Spinal cord (tissue), 10 donors: ENCODE measurements around the gene SLC22A15. TPM values are rescaled to one million over a fixed set of nuclear protein-coding genes. Genes with fewer than 3 reads are reported as not detected.
"Not testable (repeated sequence)": the region's sequence is repeated elsewhere in the genome, so short reads cannot be mapped to it uniquely, and the experiment has no call there.

ENCODE experiments used
- DNase-seq, 6 donors: peaks; one replicate each; pipeline versions ENCODE4 v3.0.0 to v3.0.0-alpha.2; 2013 to 2015; ENCODE audit warnings: low spot score in 6 of 6, low read depth in 4 of 6
- H3K27ac ChIP-seq: one replicate; pipeline ENCODE4 v1.5.1; 2013; ENCODE audit warnings: low read depth, low read length, control low read depth
- H3K27me3 ChIP-seq: one replicate; pipeline ENCODE4 v1.6.1; 2013; ENCODE audit warnings: low read length; ENCODE audit not compliant: control insufficient read depth, insufficient read depth
- H3K36me3 ChIP-seq: one replicate; pipeline ENCODE4 v1.6.1; 2013; ENCODE audit warnings: low read length; ENCODE audit not compliant: control insufficient read depth, insufficient read depth
- H3K4me1 ChIP-seq: one replicate; pipeline ENCODE4 v1.6.1; 2013; ENCODE audit warnings: low read length; ENCODE audit not compliant: control insufficient read depth, insufficient read depth
- H3K4me3 ChIP-seq: one replicate; pipeline ENCODE4 v1.5.1; 2013; ENCODE audit warnings: low read depth, low read length, control low read depth
- H3K9me3 ChIP-seq: one replicate; pipeline ENCODE4 v1.6.1; 2013; ENCODE audit warnings: low read length; ENCODE audit not compliant: control insufficient read depth, insufficient read depth
- WGBS: methylation state at CpG from one replicate; pipeline ENCODE4 v1.1.5; 2013; ENCODE audit warnings: missing lambda C conversion rate; ENCODE audit not compliant: insufficient coverage; 5-methylcytosine and 5-hydroxymethylcytosine counted together
- polyA plus RNA-seq, 2 donors: library from polyadenylated mRNA; unstranded; fragments of 120-200 nt; gene quantifications; one replicate each; pipeline ENCODE4 v1.2.1, GENCODE V29; 2013; ENCODE audit not compliant: insufficient read length in 2 of 2
- total RNA-seq, 2 donors: library from RNA; depleted of rRNA in 1 of 2; stranded (reverse); fragments of 120-200 nt in 1 of 2; fragments of >200 nt in 1 of 2; gene quantifications; one replicate each; pipeline versions ENCODE4 v1.2.3 to v1.2.4, GENCODE V29; 2013 to 2014
- donor health status: healthy.

The SLC22A15 gene
- total and polyA plus RNA-seq, 4 donors = 10.0 to 36.0 (median 23.1) TPM

DNA sequence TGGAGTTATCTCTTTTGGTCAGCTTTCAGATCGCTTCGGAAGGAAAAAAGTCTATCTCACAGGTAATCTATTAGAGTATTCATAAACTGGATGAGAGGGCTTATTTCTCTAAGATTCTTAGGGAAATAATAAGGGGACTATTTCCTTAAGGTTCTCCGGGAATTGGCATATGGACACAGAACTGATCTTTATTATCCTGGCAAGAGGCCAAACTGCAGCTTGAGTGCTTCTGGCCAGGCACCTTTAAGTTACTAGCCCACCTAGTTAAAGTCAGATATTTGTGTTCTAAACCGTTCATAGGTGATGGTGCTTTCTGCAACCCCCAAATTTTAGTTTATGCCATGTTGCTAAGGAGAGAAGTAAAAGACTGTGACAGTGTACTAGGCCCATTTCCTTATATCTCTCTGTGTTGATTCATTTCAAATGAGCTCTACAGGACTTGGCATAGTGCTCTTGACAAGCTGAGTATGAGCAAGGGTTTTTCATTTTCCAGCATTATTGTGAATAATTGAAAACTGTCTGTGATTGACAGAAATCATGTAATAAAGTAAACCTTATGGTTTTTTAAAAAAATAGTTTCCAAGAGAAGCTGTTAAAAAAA, 43.4 kb downstream of the SLC22A15 start:
- no peak overlapping the region for H3K27ac ChIP-seq

DNA sequence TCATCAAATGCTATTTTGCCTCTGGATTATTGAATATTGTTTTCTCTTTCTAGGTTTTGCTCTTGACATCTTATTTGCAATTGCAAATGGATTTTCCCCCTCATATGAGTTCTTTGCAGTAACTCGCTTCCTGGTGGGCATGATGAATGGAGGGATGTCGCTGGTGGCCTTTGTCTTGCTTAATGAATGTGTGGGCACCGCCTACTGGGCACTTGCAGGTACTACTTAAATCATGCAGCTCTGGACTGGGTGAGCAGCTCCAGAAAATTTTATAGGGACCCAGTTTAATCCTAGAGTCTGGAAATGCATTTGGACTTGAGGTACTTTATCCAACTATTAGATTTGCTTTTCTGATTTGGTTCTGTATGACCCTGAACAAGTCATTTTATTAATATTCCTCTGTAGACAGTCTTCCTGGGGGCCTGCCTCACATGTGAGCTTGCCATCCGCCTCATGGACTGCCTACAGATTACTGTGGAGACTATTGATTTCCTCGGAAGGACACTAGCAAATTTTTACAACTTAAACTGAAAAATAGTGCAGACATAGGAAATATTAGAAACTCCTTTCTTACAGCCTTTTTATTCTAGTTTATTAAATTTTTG, 44.5 kb downstream of the SLC22A15 start:
- Histone ChIP-seq H3K4me1 (no peaks in the 10 kb centered on the region), H3K4me3 (no peak overlapping the region), H3K27me3 (no peaks in the 10 kb centered on the region), H3K27ac (no peak overlapping the region), H3K36me3 (no peaks in the 10 kb centered on the region), H3K9me3 (no peaks in the 10 kb centered on the region)
- DNase-seq = peak in 3 of 6 donors; percentile 46 to 90 (median 70)
- 31% methylated on average over 3 of the region's 5 CpGs for WGBS

More for the DNA sequence above, 43.4 kb downstream of the SLC22A15 start:
- Histone ChIP-seq H3K27me3 (no peaks in the 10 kb centered on the region), H3K36me3 (no peaks in the 10 kb centered on the region), H3K4me3 (no peak overlapping the region), H3K4me1 (no peaks in the 10 kb centered on the region), H3K9me3 (no peaks in the 10 kb centered on the region)
- WGBS = 50% methylated on average over 1 of the region's 4 CpGs
- DNase-seq = peak in 1 of 6 donors; percentile 34

DNA sequence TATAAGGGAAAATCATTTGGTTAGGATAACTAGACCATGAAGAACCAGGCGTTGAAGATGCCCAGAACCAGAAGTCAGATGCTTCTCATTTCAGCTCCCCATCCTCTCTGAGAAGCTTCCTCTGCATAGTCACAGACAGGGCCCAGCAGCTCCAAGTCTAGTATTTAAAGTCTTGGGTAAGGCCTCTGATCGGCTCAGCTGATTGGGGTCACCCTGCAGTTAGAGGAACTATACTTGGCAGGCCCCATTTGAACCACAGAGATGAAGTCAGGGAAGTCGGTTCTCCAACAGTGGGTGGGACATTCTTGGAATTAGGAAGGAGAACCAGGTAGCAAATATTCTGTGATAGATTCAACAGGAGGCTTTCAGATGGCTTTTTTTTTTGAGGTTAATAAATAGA, 48.3 kb downstream of the SLC22A15 start:
- DNase-seq = no peak
- Histone ChIP-seq H3K9me3 (no peaks in the 10 kb centered on the region), H3K27ac (no peak overlapping the region), H3K4me3 (no peak overlapping the region), H3K36me3 (no peaks in the 10 kb centered on the region), H3K27me3 (no peaks in the 10 kb centered on the region), H3K4me1 (no peaks in the 10 kb centered on the region)
- 63% methylated on average over 3 of the region's 3 CpGs for WGBS

GRCh38 chr1:116026631-116027030, 50.3 kb downstream of the SLC22A15 start:
- no peak overlapping the region for H3K27ac ChIP-seq
- H3K36me3 ChIP-seq = no peaks in the 10 kb centered on the region
- peak in 1 of 6 donors; percentile 47 for DNase-seq
- H3K9me3 ChIP-seq = no peaks in the 10 kb centered on the region
- no CpG with 5 or more reads among the region's 4 CpGs for WGBS
- no peak overlapping the region for H3K4me3 ChIP-seq
- no peaks in the 10 kb centered on the region for H3K27me3 ChIP-seq
- H3K4me1 ChIP-seq = no peaks in the 10 kb centered on the region

- no peak overlapping the region for H3K4me3 ChIP-seq
Measured at GRCh38 chr1:116031302-116031835, 55.1 kb downstream of the SLC22A15 start.

DNA sequence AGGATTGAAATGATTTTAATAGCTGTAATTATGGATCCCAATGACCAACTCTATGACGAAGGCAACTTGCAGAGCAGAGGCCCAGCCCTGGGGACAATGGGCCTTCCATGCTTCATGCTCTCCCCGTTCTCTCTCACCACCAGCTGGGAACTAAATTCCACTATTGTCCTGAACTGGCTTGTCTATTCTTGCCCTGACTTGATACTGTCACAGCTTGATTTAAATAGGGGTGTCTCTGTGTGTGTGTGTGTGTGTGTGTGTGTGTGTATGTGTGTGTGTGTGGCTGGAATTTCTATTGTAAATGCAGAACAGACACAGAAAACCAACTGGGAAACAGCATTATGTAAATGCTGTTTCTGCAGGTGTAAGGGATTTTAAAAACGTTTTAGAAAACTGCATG, 57.0 kb downstream of the SLC22A15 start:
- H3K4me3 ChIP-seq = no peak overlapping the region
- peak in 2 of 6 donors; percentile 67 for DNase-seq
- 30% methylated on average over 2 of the region's 3 CpGs for WGBS
- H3K27me3 ChIP-seq = no peaks in the 10 kb centered on the region
- no peaks in the 10 kb centered on the region for H3K4me1 ChIP-seq
- H3K9me3 ChIP-seq = no peaks in the 10 kb centered on the region
- H3K36me3 ChIP-seq = no peaks in the 10 kb centered on the region
- H3K27ac ChIP-seq = no peak overlapping the region

More at GRCh38 chr1:116031302-116031835, 55.1 kb downstream of the SLC22A15 start:
- H3K4me1 ChIP-seq = no peaks in the 10 kb centered on the region
- H3K27ac ChIP-seq = no peak overlapping the region
- no peaks in the 10 kb centered on the region for H3K36me3 ChIP-seq
- H3K27me3 ChIP-seq = no peaks in the 10 kb centered on the region
- no peaks in the 10 kb centered on the region for H3K9me3 ChIP-seq
- no peak for DNase-seq
- 100% methylated on average over 1 of the region's 13 CpGs for WGBS

DNA sequence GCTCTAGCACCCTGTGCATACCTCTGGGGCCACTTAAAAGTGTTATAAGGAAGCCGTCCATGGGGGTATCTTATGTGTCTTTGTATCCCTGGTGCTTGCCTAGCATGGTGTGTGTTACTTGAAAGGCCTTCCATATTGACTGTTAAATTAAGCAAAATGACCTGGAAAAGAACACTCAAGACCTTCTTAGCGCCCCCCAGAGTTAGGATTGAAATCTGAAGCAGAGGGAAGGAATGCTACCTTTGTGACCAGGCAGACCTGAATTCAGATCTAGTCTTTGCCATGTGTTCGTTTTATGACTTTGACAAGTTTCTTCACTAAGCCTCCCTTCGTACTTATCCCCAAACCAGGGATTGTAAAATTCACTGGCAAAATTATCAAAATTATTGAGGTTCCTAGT, 59.9 kb downstream of the SLC22A15 start:
- DNase-seq = no peak
- H3K36me3 ChIP-seq = no peaks in the 10 kb centered on the region
- no peak overlapping the region for H3K4me3 ChIP-seq
- 63% methylated on average over 1 of the region's 4 CpGs for WGBS
- H3K27me3 ChIP-seq = no peaks in the 10 kb centered on the region
- no peaks in the 10 kb centered on the region for H3K4me1 ChIP-seq
- H3K9me3 ChIP-seq = no peaks in the 10 kb centered on the region
- H3K27ac ChIP-seq = no peak overlapping the region

- Histone ChIP-seq H3K27me3 (no peaks in the 10 kb centered on the region), H3K4me3 (no peak overlapping the region), H3K4me1 (no peaks in the 10 kb centered on the region), H3K36me3 (no peaks in the 10 kb centered on the region), H3K27ac (no peak overlapping the region), H3K9me3 (peaks cover 2% of the 10 kb centered on the region)
- no peak for DNase-seq
- no CpG with 5 or more reads among the region's 2 CpGs for WGBS
Measured at GRCh38 chr1:116038679-116039078, 62.4 kb downstream of the SLC22A15 start.

DNA sequence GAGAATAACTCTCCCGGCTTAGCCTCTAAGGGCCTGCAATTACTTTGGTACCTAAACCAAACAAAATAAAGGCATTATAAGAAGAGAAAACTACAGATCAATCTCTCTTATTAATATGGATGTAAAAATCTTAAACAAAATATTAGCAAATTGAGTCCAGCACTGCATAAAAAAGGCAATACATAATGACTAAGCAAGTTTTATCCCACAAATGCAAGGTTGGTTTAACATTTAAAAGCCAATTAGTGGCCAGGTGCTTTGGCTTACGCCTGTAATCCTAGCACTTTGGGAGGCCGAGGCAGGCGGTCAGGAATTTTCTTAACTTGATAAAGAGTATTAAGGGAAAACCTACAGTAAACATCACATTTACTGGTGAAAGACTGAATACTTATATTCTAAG, 67.8 kb downstream of the SLC22A15 start:
- H3K4me3 ChIP-seq = no peak overlapping the region
- H3K4me1 ChIP-seq = no peaks in the 10 kb centered on the region
- H3K9me3 ChIP-seq = peaks cover 2% of the 10 kb centered on the region
- no CpG with 5 or more reads among the region's 4 CpGs for WGBS
- DNase-seq = no peak
- peaks cover 3% of the 10 kb centered on the region for H3K36me3 ChIP-seq
- H3K27ac ChIP-seq = no peak overlapping the region
- H3K27me3 ChIP-seq = no peaks in the 10 kb centered on the region

GRCh38 chr1:116046933-116047332, 70.6 kb downstream of the SLC22A15 start:
- 92% methylated on average over 7 of the region's 8 CpGs for WGBS
- DNase-seq = not testable (repeated sequence)

More at GRCh38 chr1:116046933-116047332, 70.6 kb downstream of the SLC22A15 start:
- not testable (repeated sequence) for H3K4me1 ChIP-seq, H3K36me3 ChIP-seq, H3K27me3 ChIP-seq, H3K4me3 ChIP-seq, H3K9me3 ChIP-seq, H3K27ac ChIP-seq
